NK-92 (cell line): ENCODE results near the gene FERMT1.
"Not testable (repeated sequence)": the region's sequence is repeated elsewhere in the genome, so short reads cannot be mapped to it uniquely, and the experiment has no call there.

Experiments
- DNase-seq: peaks from one replicate; lab custom pipeline; 2025; ENCODE audit not compliant: unreplicated experiment; lab: John Stamatoyannopoulos, UW

Gene FERMT1

DNA sequence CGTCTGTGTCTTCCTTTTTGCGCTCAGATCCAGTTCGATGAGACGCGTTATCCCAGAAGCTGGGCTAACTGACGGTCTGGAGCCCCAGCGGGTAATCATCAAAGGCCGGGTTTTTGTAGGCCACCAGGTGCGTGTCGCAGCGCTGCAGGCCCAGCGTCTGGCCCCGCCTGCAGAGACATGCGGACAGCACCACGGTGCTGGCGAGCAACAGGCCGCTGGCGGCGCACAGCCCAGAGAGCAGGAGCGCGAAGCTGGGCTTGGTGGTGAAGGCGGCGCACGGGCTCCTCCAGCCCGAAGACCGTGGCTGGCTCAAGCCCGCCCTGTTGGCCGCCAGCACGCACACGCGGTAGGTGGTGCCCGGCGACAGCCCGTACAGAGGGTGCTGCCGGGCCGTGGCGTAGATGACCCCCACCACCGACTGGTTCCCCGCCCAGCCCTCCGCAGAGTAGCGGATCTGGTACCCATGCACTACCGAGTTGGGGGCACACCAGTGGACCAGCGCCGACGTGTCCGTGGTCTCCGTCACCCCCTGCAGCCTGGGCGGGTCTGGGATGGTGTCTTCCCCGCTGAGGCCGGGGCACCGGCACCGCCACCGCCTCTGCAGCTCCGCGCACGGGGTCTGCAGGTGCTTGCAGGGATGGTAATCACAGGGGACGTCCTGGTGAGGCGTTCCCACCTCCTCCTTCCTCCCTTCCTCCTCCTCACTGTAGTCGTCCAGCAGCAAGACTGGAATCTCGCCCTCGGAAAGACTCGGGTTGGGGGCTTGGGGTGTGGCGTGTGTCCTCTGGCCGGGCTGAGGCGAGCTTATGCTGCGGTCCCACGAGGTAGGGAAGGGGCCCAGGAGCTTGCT lies 81.6 kb downstream of the FERMT1 start:
- DNase-seq, result no peak

DNA sequence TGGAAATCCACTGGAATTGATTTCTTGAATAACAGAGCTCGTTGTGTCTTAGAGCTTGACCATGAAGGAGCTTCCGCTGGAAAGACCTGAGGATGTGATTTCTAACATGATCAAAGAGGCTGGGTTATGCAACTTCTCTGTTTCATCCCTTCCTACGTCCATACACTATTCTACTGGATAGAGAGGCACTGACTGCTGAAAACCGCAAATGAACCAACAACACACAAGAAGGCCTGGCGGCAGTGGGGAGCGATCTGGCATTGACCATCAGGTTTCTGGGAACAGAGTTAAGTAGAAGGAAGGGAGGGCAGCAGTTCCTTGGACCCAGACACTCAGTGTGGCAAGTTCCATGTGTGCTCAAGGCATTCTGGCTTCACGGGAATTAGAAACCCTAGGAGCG lies 82.3 kb downstream of the FERMT1 start:
- DNase-seq, result no peak

- DNase-seq, result no peak
Measured at GRCh38 chr20:6039766-6040165, 83.1 kb downstream of the FERMT1 start.

- no peak for DNase-seq
Measured at GRCh38 chr20:6038256-6038655, 84.6 kb downstream of the FERMT1 start.

- no peak for DNase-seq
Measured at GRCh38 chr20:6037082-6037481, 85.7 kb downstream of the FERMT1 start.

GRCh38 chr20:6036213-6036612 lies 86.6 kb downstream of the FERMT1 start:
- no peak for DNase-seq

DNA sequence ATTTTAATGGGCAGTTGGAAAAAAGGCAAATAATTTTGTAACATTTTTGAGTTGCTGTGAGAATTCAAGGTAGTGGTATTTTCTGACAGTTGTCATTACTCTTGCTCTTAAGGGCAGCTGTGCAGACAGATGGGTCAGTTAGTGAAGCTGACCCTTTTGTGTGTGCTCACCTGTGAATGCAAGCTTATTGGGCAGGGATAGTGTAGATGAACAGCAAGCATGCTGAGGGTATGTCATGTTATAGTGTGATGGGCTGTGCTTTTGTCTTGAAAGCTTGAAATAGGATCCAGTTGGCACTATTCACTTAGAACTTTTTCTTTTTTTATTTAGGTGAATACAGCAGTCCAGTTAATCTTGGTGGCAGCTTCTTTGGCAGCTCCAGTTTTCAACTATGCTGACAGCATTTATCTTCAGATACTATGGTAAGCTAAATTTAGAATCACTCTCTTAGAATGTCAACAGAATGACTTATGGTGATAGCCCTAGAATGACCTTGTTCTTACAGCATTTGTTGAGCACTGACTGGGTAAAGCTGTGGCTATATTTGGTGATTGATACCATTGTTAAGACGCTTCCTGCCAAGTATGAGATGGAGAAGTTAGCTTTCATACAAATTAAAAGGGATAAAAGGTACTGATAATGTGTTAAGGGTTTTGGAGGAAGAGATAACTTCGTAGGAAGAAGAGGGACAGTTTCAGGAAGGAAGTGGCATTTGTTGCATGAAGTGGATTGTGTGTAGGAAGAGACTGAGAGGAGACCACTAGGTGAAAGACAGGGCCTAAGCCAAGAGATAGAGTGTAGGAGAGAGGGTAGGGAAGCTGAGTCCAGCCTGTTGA lies 88.5 kb downstream of the FERMT1 start:
- DNase-seq, result no peak

- DNase-seq, result not testable (repeated sequence)
Measured at GRCh38 chr20:6032907-6033306, 89.9 kb downstream of the FERMT1 start.

GRCh38 chr20:6030453-6031080 lies 92.3 kb downstream of the FERMT1 start:
- no peak for DNase-seq

DNA sequence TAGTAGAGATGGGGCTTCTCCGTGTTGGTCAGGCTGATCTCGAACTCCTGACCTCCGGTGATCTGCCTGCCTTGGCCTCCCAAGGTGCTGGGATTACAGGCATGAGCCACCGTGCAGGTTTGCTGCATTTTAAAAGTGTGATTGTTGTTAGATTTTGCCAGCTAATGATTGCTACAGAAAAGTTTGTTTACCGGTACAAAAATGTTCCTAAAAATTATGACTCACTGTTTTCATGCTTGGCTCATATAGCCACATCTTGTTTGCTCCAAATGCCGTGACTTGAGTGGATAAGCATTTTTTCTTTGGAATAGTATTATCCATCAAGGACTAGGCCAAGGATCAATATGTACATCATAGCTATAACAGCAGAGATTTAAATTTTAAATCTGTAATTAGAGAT lies 93.3 kb downstream of the FERMT1 start:
- no peak for DNase-seq

DNA sequence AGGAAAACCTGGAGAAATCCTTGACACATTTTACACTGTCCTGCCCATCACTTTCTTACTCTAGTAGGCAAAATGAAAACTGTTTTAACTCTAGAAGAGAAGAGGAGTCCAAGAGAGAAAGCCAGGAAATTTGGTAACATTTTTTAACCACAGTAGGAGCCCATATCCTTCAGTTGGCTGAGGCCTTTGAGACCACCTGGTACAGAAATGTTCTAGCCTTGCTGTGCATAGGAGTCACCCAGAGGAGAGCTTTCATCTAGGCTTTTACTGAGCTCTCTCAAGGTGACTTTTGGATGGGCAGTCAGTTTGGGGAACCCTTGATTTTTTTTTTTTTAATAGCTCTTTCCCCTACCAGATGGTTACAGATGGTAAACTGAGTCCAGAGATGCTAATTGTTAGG lies 94.0 kb downstream of the FERMT1 start:
- DNase-seq, result no peak

- DNase-seq, result no peak
Measured at GRCh38 chr20:6026051-6026450, 96.8 kb downstream of the FERMT1 start.
